WTC11 (cell line): ENCODE data around the gene PHF12. TPM values are rescaled to one million over a fixed set of nuclear protein-coding genes. Genes with fewer than 3 reads are reported as not detected.

Source experiments
- ATAC-seq: fragments of 200-7000 bp; cut with Tn5 transposase; 2 replicates; pipeline ENCODE4 v1.10.0; 2021; ENCODE audit warnings: mild to moderate bottlenecking, moderate library complexity
- CTCF ChIA-PET: fragments of 300-600 bp; sonication (Branson Sonifier 250); formaldehyde crosslinking; loops from one replicate; lab custom pipeline; 2021; ENCODE audit warnings: antibody characterized with exemption; lab: Charles Lee
- POLR2A ChIA-PET: fragments of 350-600 bp; sonication (Branson Sonifier 250); formaldehyde crosslinking; loops from one replicate; lab custom pipeline; 2021; ENCODE audit warnings: antibody characterized with exemption; lab: Charles Lee
- DNase-seq: peaks from one replicate; pipeline ENCODE4 v3.0.0; 2021; ENCODE audit warnings: low spot score
- H3K27ac Mint-ChIP-seq: 2 replicates; pipeline ENCODE4 v1.8.0; 2021; ENCODE audit warnings: mixed read lengths
- H3K27me3 Mint-ChIP-seq: 2 replicates; pipeline ENCODE4 v1.8.0; 2021; ENCODE audit warnings: low read depth, mild to moderate bottlenecking, moderate library complexity, mixed read lengths
- H3K36me3 Mint-ChIP-seq: 2 replicates; pipeline ENCODE4 v1.8.0; 2021; ENCODE audit warnings: mixed read lengths
- H3K4me1 Mint-ChIP-seq: 2 replicates; pipeline ENCODE4 v1.8.0; 2022; ENCODE audit warnings: mixed read lengths
- H3K4me3 Mint-ChIP-seq: 2 replicates; pipeline ENCODE4 v1.8.0; 2021; ENCODE audit warnings: mild to moderate bottlenecking, moderate library complexity, mixed read lengths
- H3K9me3 Mint-ChIP-seq: 2 replicates; pipeline ENCODE4 v1.8.0; 2021; ENCODE audit warnings: mixed read lengths
- CBFB ChIP-seq: sonication (generic); formaldehyde crosslinking; IDR thresholded peaks from 2 replicates; pipeline ENCODE4 v1.8.1; 2022; ENCODE audit warnings: mild to moderate bottlenecking, low read depth, missing genetic modification reagents
- GTF2I ChIP-seq: fragments of 250-450 bp; sonication (Bioruptor Pico); conservative IDR thresholded peaks from 2 replicates; pipeline ENCODE4 v1.4.0; 2021; ENCODE audit warnings: mild to moderate bottlenecking
- MXD4 ChIP-seq: fragments of 250-450 bp; sonication (Bioruptor Pico); IDR thresholded peaks from 2 replicates; pipeline ENCODE4 v1.8.0; 2021; ENCODE audit warnings: mild to moderate bottlenecking, moderate library complexity, borderline replicate concordance
- MYBL2 ChIP-seq: sonication (generic); formaldehyde crosslinking; IDR thresholded peaks from 2 replicates; pipeline ENCODE4 v1.8.1; 2023; ENCODE audit warnings: mild to moderate bottlenecking, moderate library complexity, missing genetic modification reagents
- NFYB ChIP-seq: sonication (generic); formaldehyde crosslinking; conservative IDR thresholded peaks from 2 replicates; pipeline ENCODE4 v1.8.0; 2022; ENCODE audit warnings: low read depth, missing genetic modification reagents
- PRRX2 ChIP-seq: fragments of 250-450 bp; sonication (Bioruptor Pico); IDR thresholded peaks from 2 replicates; pipeline ENCODE4 v1.8.0; 2021; ENCODE audit warnings: mild to moderate bottlenecking
- SMAD4 ChIP-seq: sonication (generic); formaldehyde crosslinking; IDR thresholded peaks from 2 replicates; pipeline ENCODE4 v1.8.0; 2022; ENCODE audit warnings: mild to moderate bottlenecking, missing genetic modification reagents
- TEAD1 ChIP-seq: sonication (generic); formaldehyde crosslinking; IDR thresholded peaks from 2 replicates; pipeline ENCODE4 v1.8.0; 2022; ENCODE audit warnings: mild to moderate bottlenecking, missing genetic modification reagents
- TP53 ChIP-seq: sonication (generic); formaldehyde crosslinking; IDR thresholded peaks from 2 replicates; pipeline ENCODE4 v1.8.1; 2023; ENCODE audit warnings: mild to moderate bottlenecking, missing genetic modification reagents
- ZNF232 ChIP-seq: sonication (generic); formaldehyde crosslinking; IDR thresholded peaks from 2 replicates; pipeline ENCODE4 v1.8.0; 2022; ENCODE audit warnings: mild to moderate bottlenecking, missing genetic modification reagents
- ZNF423 ChIP-seq: fragments of 250-450 bp; sonication (Bioruptor Pico); IDR thresholded peaks from 2 replicates; pipeline ENCODE4 v2.1.2; 2022; ENCODE audit warnings: mild to moderate bottlenecking, moderate library complexity
- total RNA-seq: library from RNA; stranded (reverse); gene quantifications from 3 replicates; pipeline ENCODE4 v1.2.3, GENCODE V29; 2021
- TF ChIP-seq, protein P1 (sequence below): sonication (generic); formaldehyde crosslinking; IDR thresholded peaks from 2 replicates; pipeline ENCODE4 v1.8.0; 2022; ENCODE audit warnings: mild to moderate bottlenecking, missing genetic modification reagents
- TF ChIP-seq, protein P2 (sequence below): sonication (generic); formaldehyde crosslinking; IDR thresholded peaks from 2 replicates; pipeline ENCODE4 v1.8.0; 2022; ENCODE audit warnings: mild to moderate bottlenecking, missing genetic modification reagents
- TF ChIP-seq, protein P3 (sequence below): sonication (generic); formaldehyde crosslinking; IDR thresholded peaks from 2 replicates; pipeline ENCODE4 v1.8.1; 2023; ENCODE audit warnings: mild to moderate bottlenecking, missing genetic modification reagents, moderate library complexity
- TF ChIP-seq, protein P4 (sequence below): sonication (generic); formaldehyde crosslinking; IDR thresholded peaks from 2 replicates; pipeline ENCODE4 v1.8.1; 2022; ENCODE audit warnings: low read depth, mild to moderate bottlenecking, moderate library complexity, missing genetic modification reagents, borderline replicate concordance
- TF ChIP-seq, protein P5 (sequence below): sonication (generic); formaldehyde crosslinking; IDR thresholded peaks from 2 replicates; pipeline ENCODE4 v1.8.0; 2022; ENCODE audit warnings: missing genetic modification reagents
- TF ChIP-seq, protein P6 (sequence below): sonication (generic); formaldehyde crosslinking; IDR thresholded peaks from 2 replicates; pipeline ENCODE4 v1.8.0; 2023; ENCODE audit warnings: missing genetic modification reagents
- TF ChIP-seq, protein P7 (sequence below): fragments of 200-600 bp; IDR thresholded peaks from 2 replicates; pipeline ENCODE4 v1.8.0; 2022; ENCODE audit warnings: antibody characterized with exemption
- TF ChIP-seq, protein P8 (sequence below): fragments of 250-450 bp; sonication (Bioruptor Pico); IDR thresholded peaks from 2 replicates; pipeline ENCODE4 v1.9.0; 2021; ENCODE audit warnings: mild to moderate bottlenecking, borderline replicate concordance

PHF12 gene
- total RNA-seq, 1 experiment from 2014 or later = 69.8 TPM

DNA sequence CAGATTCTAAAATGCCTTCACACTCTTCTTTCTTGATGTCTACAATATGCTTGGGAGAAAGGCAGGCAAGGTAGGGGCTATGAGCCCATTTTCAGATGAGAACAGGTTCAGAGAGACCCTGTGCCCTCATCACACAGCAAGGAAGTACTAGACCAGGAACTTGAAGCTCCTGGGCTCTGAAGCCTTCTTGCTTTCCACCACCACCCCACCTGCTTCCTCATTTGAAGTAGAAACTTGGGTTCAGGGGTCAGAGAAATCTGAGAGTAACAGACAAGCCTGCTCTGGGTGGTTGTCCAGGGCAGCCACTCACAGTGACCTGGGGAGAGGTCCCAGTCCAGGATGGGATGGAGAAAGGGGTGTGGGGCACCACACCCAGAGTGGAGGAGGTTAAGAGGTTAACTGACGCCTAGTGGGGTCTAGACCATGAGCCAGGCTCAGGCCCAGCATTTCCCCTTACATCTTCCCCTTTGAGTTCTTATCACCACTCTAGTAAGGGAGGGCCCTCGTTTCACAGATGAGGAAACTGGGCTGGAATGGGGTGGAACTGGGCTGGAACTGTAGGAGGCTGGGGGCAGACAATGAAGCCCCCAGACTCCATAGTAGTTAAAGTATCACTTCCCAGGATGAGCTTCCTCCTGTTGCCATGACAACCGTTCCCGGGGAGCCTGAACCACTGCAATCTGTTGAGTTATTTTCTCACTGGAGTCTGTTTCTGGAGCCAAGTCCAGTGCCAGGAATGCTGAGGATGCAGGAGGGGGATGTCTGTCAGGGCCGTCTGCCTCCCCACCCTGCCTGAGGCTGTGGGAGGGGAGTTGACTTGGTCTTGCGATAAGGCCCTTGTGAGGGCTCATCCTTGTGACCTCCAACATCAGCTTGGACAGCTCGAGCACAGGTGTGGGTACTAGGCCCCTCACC, 16.2 kb upstream of the PHF12 start (continued):
- TF ChIP-seq, protein P1, sequence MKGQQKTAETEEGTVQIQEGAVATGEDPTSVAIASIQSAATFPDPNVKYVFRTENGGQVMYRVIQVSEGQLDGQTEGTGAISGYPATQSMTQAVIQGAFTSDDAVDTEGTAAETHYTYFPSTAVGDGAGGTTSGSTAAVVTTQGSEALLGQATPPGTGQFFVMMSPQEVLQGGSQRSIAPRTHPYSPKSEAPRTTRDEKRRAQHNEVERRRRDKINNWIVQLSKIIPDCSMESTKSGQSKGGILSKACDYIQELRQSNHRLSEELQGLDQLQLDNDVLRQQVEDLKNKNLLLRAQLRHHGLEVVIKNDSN (CRISPR knock-in tag) = no peak
- TF ChIP-seq PRRX2 = no peak
- no peak for TF ChIP-seq MYBL2 (CRISPR knock-in tag)
- TF ChIP-seq MXD4 = no peak
- TF ChIP-seq CBFB (CRISPR knock-in tag) = no peak

DNA sequence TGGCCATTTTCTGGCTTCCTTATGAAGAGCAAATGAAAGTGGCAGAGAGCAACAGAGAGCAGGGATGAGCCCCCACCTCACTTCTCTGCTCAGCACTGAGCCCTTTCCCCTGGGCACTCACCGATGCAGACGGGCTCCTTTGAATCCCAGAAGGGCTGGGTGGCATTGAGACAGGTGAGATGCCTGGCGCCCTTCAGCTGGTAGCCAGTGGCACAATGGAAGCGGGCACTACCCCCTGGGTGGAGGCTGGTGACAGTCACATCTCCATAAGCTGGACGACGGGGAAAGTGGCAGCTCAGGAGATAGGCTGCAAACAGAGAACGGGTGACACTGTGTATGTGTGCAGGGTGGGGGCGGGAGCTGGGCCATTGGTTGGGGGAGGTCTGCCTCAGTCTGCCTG, 12.5 kb upstream of the PHF12 start:
- no peak overlapping the region for H3K27ac Mint-ChIP-seq
- POLR2A ChIA-PET = no interaction called here
- TF ChIP-seq TP53 (CRISPR knock-in tag) (no peak), TEAD1 (CRISPR knock-in tag) (no peak), GTF2I (CRISPR knock-in tag) (no peak), ZNF423 (no peak), CBFB (CRISPR knock-in tag) (no peak), PRRX2 (no peak), NFYB (CRISPR knock-in tag) (no peak), SMAD4 (CRISPR knock-in tag) (no peak), ZNF232 (no peak)
- TF ChIP-seq, protein P2, sequence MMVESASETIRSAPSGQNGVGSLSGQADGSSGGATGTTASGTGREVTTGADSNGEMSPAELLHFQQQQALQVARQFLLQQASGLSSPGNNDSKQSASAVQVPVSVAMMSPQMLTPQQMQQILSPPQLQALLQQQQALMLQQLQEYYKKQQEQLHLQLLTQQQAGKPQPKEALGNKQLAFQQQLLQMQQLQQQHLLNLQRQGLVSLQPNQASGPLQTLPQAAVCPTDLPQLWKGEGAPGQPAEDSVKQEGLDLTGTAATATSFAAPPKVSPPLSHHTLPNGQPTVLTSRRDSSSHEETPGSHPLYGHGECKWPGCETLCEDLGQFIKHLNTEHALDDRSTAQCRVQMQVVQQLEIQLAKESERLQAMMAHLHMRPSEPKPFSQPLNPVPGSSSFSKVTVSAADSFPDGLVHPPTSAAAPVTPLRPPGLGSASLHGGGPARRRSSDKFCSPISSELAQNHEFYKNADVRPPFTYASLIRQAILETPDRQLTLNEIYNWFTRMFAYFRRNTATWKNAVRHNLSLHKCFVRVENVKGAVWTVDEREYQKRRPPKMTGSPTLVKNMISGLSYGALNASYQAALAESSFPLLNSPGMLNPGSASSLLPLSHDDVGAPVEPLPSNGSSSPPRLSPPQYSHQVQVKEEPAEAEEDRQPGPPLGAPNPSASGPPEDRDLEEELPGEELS (CRISPR knock-in tag) = no peak
- TF ChIP-seq, protein P3, sequence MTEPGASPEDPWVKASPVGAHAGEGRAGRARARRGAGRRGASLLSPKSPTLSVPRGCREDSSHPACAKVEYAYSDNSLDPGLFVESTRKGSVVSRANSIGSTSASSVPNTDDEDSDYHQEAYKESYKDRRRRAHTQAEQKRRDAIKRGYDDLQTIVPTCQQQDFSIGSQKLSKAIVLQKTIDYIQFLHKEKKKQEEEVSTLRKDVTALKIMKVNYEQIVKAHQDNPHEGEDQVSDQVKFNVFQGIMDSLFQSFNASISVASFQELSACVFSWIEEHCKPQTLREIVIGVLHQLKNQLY (CRISPR knock-in tag) = no peak
- TF ChIP-seq, protein P4, sequence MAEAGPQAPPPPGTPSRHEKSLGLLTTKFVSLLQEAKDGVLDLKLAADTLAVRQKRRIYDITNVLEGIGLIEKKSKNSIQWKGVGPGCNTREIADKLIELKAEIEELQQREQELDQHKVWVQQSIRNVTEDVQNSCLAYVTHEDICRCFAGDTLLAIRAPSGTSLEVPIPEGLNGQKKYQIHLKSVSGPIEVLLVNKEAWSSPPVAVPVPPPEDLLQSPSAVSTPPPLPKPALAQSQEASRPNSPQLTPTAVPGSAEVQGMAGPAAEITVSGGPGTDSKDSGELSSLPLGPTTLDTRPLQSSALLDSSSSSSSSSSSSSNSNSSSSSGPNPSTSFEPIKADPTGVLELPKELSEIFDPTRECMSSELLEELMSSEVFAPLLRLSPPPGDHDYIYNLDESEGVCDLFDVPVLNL (CRISPR knock-in tag) = no peak
- TF ChIP-seq, protein P5, sequence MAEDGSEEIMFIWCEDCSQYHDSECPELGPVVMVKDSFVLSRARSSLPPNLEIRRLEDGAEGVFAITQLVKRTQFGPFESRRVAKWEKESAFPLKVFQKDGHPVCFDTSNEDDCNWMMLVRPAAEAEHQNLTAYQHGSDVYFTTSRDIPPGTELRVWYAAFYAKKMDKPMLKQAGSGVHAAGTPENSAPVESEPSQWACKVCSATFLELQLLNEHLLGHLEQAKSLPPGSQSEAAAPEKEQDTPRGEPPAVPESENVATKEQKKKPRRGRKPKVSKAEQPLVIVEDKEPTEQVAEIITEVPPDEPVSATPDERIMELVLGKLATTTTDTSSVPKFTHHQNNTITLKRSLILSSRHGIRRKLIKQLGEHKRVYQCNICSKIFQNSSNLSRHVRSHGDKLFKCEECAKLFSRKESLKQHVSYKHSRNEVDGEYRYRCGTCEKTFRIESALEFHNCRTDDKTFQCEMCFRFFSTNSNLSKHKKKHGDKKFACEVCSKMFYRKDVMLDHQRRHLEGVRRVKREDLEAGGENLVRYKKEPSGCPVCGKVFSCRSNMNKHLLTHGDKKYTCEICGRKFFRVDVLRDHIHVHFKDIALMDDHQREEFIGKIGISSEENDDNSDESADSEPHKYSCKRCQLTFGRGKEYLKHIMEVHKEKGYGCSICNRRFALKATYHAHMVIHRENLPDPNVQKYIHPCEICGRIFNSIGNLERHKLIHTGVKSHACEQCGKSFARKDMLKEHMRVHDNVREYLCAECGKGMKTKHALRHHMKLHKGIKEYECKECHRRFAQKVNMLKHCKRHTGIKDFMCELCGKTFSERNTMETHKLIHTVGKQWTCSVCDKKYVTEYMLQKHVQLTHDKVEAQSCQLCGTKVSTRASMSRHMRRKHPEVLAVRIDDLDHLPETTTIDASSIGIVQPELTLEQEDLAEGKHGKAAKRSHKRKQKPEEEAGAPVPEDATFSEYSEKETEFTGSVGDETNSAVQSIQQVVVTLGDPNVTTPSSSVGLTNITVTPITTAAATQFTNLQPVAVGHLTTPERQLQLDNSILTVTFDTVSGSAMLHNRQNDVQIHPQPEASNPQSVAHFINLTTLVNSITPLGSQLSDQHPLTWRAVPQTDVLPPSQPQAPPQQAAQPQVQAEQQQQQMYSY (CRISPR knock-in tag) = no peak
- TF ChIP-seq, protein P6, sequence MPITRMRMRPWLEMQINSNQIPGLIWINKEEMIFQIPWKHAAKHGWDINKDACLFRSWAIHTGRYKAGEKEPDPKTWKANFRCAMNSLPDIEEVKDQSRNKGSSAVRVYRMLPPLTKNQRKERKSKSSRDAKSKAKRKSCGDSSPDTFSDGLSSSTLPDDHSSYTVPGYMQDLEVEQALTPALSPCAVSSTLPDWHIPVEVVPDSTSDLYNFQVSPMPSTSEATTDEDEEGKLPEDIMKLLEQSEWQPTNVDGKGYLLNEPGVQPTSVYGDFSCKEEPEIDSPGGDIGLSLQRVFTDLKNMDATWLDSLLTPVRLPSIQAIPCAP (CRISPR knock-in tag) = no peak
- TF ChIP-seq, protein P7, sequence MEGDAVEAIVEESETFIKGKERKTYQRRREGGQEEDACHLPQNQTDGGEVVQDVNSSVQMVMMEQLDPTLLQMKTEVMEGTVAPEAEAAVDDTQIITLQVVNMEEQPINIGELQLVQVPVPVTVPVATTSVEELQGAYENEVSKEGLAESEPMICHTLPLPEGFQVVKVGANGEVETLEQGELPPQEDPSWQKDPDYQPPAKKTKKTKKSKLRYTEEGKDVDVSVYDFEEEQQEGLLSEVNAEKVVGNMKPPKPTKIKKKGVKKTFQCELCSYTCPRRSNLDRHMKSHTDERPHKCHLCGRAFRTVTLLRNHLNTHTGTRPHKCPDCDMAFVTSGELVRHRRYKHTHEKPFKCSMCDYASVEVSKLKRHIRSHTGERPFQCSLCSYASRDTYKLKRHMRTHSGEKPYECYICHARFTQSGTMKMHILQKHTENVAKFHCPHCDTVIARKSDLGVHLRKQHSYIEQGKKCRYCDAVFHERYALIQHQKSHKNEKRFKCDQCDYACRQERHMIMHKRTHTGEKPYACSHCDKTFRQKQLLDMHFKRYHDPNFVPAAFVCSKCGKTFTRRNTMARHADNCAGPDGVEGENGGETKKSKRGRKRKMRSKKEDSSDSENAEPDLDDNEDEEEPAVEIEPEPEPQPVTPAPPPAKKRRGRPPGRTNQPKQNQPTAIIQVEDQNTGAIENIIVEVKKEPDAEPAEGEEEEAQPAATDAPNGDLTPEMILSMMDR = no peak
- TF ChIP-seq, protein P8, sequence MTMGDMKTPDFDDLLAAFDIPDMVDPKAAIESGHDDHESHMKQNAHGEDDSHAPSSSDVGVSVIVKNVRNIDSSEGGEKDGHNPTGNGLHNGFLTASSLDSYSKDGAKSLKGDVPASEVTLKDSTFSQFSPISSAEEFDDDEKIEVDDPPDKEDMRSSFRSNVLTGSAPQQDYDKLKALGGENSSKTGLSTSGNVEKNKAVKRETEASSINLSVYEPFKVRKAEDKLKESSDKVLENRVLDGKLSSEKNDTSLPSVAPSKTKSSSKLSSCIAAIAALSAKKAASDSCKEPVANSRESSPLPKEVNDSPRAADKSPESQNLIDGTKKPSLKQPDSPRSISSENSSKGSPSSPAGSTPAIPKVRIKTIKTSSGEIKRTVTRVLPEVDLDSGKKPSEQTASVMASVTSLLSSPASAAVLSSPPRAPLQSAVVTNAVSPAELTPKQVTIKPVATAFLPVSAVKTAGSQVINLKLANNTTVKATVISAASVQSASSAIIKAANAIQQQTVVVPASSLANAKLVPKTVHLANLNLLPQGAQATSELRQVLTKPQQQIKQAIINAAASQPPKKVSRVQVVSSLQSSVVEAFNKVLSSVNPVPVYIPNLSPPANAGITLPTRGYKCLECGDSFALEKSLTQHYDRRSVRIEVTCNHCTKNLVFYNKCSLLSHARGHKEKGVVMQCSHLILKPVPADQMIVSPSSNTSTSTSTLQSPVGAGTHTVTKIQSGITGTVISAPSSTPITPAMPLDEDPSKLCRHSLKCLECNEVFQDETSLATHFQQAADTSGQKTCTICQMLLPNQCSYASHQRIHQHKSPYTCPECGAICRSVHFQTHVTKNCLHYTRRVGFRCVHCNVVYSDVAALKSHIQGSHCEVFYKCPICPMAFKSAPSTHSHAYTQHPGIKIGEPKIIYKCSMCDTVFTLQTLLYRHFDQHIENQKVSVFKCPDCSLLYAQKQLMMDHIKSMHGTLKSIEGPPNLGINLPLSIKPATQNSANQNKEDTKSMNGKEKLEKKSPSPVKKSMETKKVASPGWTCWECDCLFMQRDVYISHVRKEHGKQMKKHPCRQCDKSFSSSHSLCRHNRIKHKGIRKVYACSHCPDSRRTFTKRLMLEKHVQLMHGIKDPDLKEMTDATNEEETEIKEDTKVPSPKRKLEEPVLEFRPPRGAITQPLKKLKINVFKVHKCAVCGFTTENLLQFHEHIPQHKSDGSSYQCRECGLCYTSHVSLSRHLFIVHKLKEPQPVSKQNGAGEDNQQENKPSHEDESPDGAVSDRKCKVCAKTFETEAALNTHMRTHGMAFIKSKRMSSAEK (CRISPR knock-in tag) = no peak

More for the DNA sequence above, 12.5 kb upstream of the PHF12 start:
- ATAC-seq (no peak), DNase-seq (no peak)
- H3K9me3 Mint-ChIP-seq = no peaks in the 10 kb centered on the region
- H3K4me3 Mint-ChIP-seq = no peak overlapping the region
- H3K36me3 Mint-ChIP-seq = no peaks in the 10 kb centered on the region
- CTCF ChIA-PET = interaction anchor here (0.7 to 15.6 kb wide), 13 partner anchors 10 to 160 kb away, joined by 3 to 762 read pairs (median 5); partner anchors contain the start of gene PHF12
- no peaks in the 10 kb centered on the region; the same call in 1 of the 2 replicates for H3K27me3 Mint-ChIP-seq
- peaks cover 17% of the 10 kb centered on the region for H3K4me1 Mint-ChIP-seq
